Measurements from ENCODE around the gene ZNF408.
A peak's percentile ranks its signal among the peaks of the same experiment; 100 is the strongest.

ZNF408 gene

GRCh38 chr11:46700241-46701077, at the start of gene ZNF408, which contains the start of gene ARHGAP1:
Gene ZNF408, plus strand, starts transcription at chr11:46701031. Its CDS starts 17 bp downstream, at chr11:46701048.
Gene ARHGAP1, minus strand, starts transcription at chr11:46700619. Its CDS starts 4,512 bp downstream, at chr11:46696107.
- Histone ChIP-seq H3K4me2 (peak within 1 kb of the TSS; percentile 83 to 100 (median 97)), H3K27ac (peak within 1 kb of the TSS; percentile 92 to 99 (median 96))

DNA sequence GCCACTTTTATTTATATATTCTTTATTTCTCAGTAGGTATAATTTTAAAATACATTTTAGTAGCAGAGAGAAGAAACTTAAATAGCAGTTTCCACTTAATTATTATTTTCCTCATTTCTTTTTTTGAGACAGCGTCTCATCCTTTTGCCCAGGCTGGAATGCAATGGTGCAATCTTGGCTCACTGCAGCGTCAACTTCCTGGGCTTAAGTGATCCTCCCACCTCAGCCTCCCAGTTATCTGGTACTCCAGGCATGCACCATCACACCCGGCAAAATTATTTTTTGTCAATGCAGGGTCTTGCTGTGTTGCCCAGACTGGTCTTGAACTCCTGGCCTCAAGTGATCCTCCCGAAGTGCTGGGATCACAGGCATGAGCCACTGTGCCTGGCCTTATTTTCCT, 45.2 kb upstream of the ZNF408 start:
- H3K9ac ChIP-seq, result no peak overlapping the region
- H4K20me1 ChIP-seq, result peaks cover 0 to 3% (median 0%) of the 10 kb centered on the region in 11 experiments; a peak in 1 of 22 replicates
- no peak overlapping the region for H3K4me2 ChIP-seq
- H3K4me1 ChIP-seq, result peaks cover 15 to 46% (median 26%) of the 10 kb centered on the region in 10 experiments; a peak in 19 of 20 replicates
- TF ChIP-seq Cebpa-rat (IDR thresholded peaks at IDR 0.05), result no peak
- H3K27ac ChIP-seq, result peak overlapping the region in 8 of 11 experiments; percentile 20 to 100 (median 94); a peak in 11 of 22 replicates
- H3K36me3 ChIP-seq, result peaks cover 87 to 100% (median 92%) of the 10 kb centered on the region in 11 experiments
- H3K4me3 ChIP-seq, result no peak overlapping the region
- no peaks in the 10 kb centered on the region for H3K9me3 ChIP-seq (replicated peaks in 1 of 11)
- no peaks in the 10 kb centered on the region for H3K27me3 ChIP-seq

More at GRCh38 chr11:46700241-46701077, at the start of gene ZNF408, which contains the start of gene ARHGAP1:
- Histone ChIP-seq H3K9me3 (replicated peaks in 1 of 11) (no peaks in the 10 kb centered on the region), H3K36me3 (peaks cover 45 to 65% (median 57%) of the 10 kb centered on the region in 11 experiments), H3K9ac (peak within 1 kb of the TSS; percentile 90 to 99 (median 94)), H3K4me1 (peaks cover 33 to 53% (median 49%) of the 10 kb centered on the region in 10 experiments), H4K20me1 (peaks cover 9 to 55% (median 32%) of the 10 kb centered on the region in 11 experiments; a peak in 18 of 22 replicates), H3K4me3 (peak within 1 kb of the TSS; percentile 86 to 100 (median 98)), H3K27me3 (no peaks in the 10 kb centered on the region)
- TF ChIP-seq Cebpa-rat (IDR thresholded peaks at IDR 0.05), result no peak

DNA sequence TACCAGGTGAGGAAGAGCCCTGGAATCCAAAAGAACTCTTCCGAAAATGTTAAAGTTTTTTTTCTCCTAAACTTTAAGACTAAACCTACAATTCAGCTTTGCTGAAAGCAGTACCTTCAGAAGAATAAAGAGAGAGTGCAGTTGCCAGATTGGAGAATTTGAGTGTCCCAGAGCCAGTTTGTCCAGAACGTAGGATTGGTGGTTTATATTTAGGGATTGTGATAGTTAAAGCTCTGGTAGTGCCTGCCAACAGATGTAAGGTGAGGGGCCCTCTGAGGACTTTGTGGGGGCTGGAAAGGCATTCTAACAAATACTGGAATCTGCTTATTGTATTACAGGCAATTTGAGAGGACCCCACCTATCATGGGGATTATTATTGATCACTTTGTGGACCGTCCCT, 43.6 kb upstream of the ZNF408 start:
- H3K9ac ChIP-seq, result peak overlapping the region in 4 of 11 experiments; percentile 17 to 78 (median 58); a peak in 7 of 22 replicates
- H3K27ac ChIP-seq, result peak overlapping the region in 8 of 11 experiments; percentile 90 to 100 (median 98); a peak in 16 of 22 replicates
- H3K4me3 ChIP-seq, result no peak overlapping the region
- H3K4me2 ChIP-seq, result peak overlapping the region in 1 of 11 experiments; percentile 27; a peak in 2 of 22 replicates
- H3K27me3 ChIP-seq, result no peaks in the 10 kb centered on the region
- TF ChIP-seq Cebpa-rat (IDR thresholded peaks at IDR 0.05), result no peak
- no peaks in the 10 kb centered on the region for H3K9me3 ChIP-seq (replicated peaks in 1 of 11)
- no peaks in the 10 kb centered on the region; a peak in 1 of 22 replicates for H4K20me1 ChIP-seq
- peaks cover 16 to 62% (median 41%) of the 10 kb centered on the region in 10 experiments; a peak in 19 of 20 replicates for H3K4me1 ChIP-seq
- peaks cover 85 to 100% (median 92%) of the 10 kb centered on the region in 11 experiments for H3K36me3 ChIP-seq

GRCh38 chr11:46658259-46658658, 42.6 kb upstream of the ZNF408 start:
- peak overlapping the region in 9 of 11 experiments; percentile 76 to 100 (median 98); a peak in 18 of 22 replicates for H3K27ac ChIP-seq
- H3K4me2 ChIP-seq, result peak overlapping the region in 7 of 11 experiments; percentile 32 to 75 (median 62); a peak in 11 of 22 replicates
- no peaks in the 10 kb centered on the region for H3K27me3 ChIP-seq
- no peaks in the 10 kb centered on the region; a peak in 1 of 22 replicates for H4K20me1 ChIP-seq
- TF ChIP-seq Cebpa-rat (IDR thresholded peaks at IDR 0.05), result no peak
- peaks cover 85 to 100% (median 92%) of the 10 kb centered on the region in 11 experiments for H3K36me3 ChIP-seq
- H3K9ac ChIP-seq, result peak overlapping the region in 8 of 11 experiments; percentile 66 to 78 (median 76); a peak in 10 of 22 replicates
- peaks cover 16 to 72% (median 48%) of the 10 kb centered on the region in 10 experiments; a peak in 19 of 20 replicates for H3K4me1 ChIP-seq
- H3K4me3 ChIP-seq, result no peak overlapping the region
- no peaks in the 10 kb centered on the region for H3K9me3 ChIP-seq (replicated peaks in 1 of 11)

- TF ChIP-seq Cebpa-rat (IDR thresholded peaks at IDR 0.05), result peak in 8 of 11 experiments; percentile 82 to 97 (median 92); a peak in 17 of 22 replicates
- Histone ChIP-seq H3K36me3 (peaks cover 87 to 100% (median 92%) of the 10 kb centered on the region in 11 experiments), H3K27ac (peak overlapping the region; percentile 19 to 100 (median 97); a peak in 21 of 22 replicates), H4K20me1 (no peaks in the 10 kb centered on the region), H3K4me2 (peak overlapping the region; percentile 32 to 75 (median 62); a peak in 21 of 22 replicates), H3K9me3 (replicated peaks in 1 of 11) (no peaks in the 10 kb centered on the region), H3K4me3 (no peak overlapping the region; a peak in 1 of 20 replicates), H3K27me3 (no peaks in the 10 kb centered on the region), H3K4me1 (peaks cover 16 to 89% (median 56%) of the 10 kb centered on the region in 10 experiments; a peak in 19 of 20 replicates), H3K9ac (peak overlapping the region; percentile 16 to 78 (median 73); a peak in 21 of 22 replicates)
Observed at GRCh38 chr11:46659908-46660307, 40.9 kb upstream of the ZNF408 start.

GRCh38 chr11:46661836-46662235, 39.0 kb upstream of the ZNF408 start:
- no peak for TF ChIP-seq Cebpa-rat (IDR thresholded peaks at IDR 0.05)
- H3K9me3 ChIP-seq (replicated peaks in 1 of 11), result no peaks in the 10 kb centered on the region
- H3K4me1 ChIP-seq, result peaks cover 26 to 99% (median 71%) of the 10 kb centered on the region in 10 experiments
- H3K4me3 ChIP-seq, result no peak overlapping the region
- H3K9ac ChIP-seq, result peak overlapping the region in 6 of 11 experiments; percentile 10 to 78 (median 74); a peak in 9 of 22 replicates
- peak overlapping the region in 10 of 11 experiments; percentile 10 to 100 (median 98); a peak in 19 of 22 replicates for H3K27ac ChIP-seq
- no peaks in the 10 kb centered on the region for H4K20me1 ChIP-seq
- H3K4me2 ChIP-seq, result peak overlapping the region in 5 of 11 experiments; percentile 60 to 75 (median 64); a peak in 5 of 22 replicates
- H3K27me3 ChIP-seq, result no peaks in the 10 kb centered on the region
- H3K36me3 ChIP-seq, result peaks cover 84 to 100% (median 92%) of the 10 kb centered on the region in 11 experiments

GRCh38 chr11:46662366-46662765, 38.5 kb upstream of the ZNF408 start:
- TF ChIP-seq Cebpa-rat (IDR thresholded peaks at IDR 0.05), result no peak
- Histone ChIP-seq H3K9ac (peak overlapping the region in 3 of 11 experiments; percentile 10 to 78 (median 74); a peak in 5 of 22 replicates), H3K27me3 (no peaks in the 10 kb centered on the region), H3K9me3 (replicated peaks in 1 of 11) (no peaks in the 10 kb centered on the region), H3K4me2 (peak overlapping the region in 5 of 11 experiments; percentile 4 to 75 (median 16); a peak in 4 of 22 replicates), H3K4me1 (peaks cover 31 to 99% (median 76%) of the 10 kb centered on the region in 10 experiments), H3K27ac (peak overlapping the region in 9 of 11 experiments; percentile 76 to 100 (median 98); a peak in 18 of 22 replicates), H3K36me3 (peaks cover 84 to 100% (median 92%) of the 10 kb centered on the region in 11 experiments), H3K4me3 (no peak overlapping the region), H4K20me1 (no peaks in the 10 kb centered on the region)

GRCh38 chr11:46663277-46663940, 37.4 kb upstream of the ZNF408 start:
- peak overlapping the region in 8 of 11 experiments; percentile 13 to 60 (median 30); a peak in 9 of 22 replicates for H3K9ac ChIP-seq
- no peak for TF ChIP-seq Cebpa-rat (IDR thresholded peaks at IDR 0.05)
- H4K20me1 ChIP-seq, result no peaks in the 10 kb centered on the region
- no peaks in the 10 kb centered on the region for H3K27me3 ChIP-seq
- H3K4me2 ChIP-seq, result peak overlapping the region in 5 of 11 experiments; percentile 13 to 51 (median 24); a peak in 7 of 22 replicates
- peaks cover 84 to 100% (median 92%) of the 10 kb centered on the region in 11 experiments for H3K36me3 ChIP-seq
- H3K27ac ChIP-seq, result peak overlapping the region in 9 of 11 experiments; percentile 30 to 100 (median 99); a peak in 18 of 22 replicates
- H3K4me3 ChIP-seq, result no peak overlapping the region
- H3K4me1 ChIP-seq, result peaks cover 35 to 100% (median 80%) of the 10 kb centered on the region in 10 experiments
- H3K9me3 ChIP-seq (replicated peaks in 1 of 11), result no peaks in the 10 kb centered on the region

All from BLaER1 treated with 17β-estradiol and CSF1 and Interleukin-3, amounts not matched to agents 10 nM and 100 nM (cell line).